ENCODE measurements around the gene MKRN3. TPM values are rescaled to one million over a fixed set of nuclear protein-coding genes. Genes with fewer than 3 reads are reported as not detected.

Gene MKRN3
- total RNA-seq, 2 donors from 2014 or later = 1.8 TPM; not detected in 1

- 85% methylated on average over 1 of the region's 1 CpG for WGBS
- no peaks in the 10 kb centered on the region for H3K9me3 ChIP-seq
- TF ChIP-seq CTCF (IDR thresholded peaks at IDR 0.05) (no peak), POLR2A (IDR thresholded peaks at IDR 0.05) (no peak), POLR2AphosphoS5 (IDR thresholded peaks at IDR 0.05) (no peak)
- no peaks in the 10 kb centered on the region for H3K36me3 ChIP-seq
- DNase-seq (ENCODE audit: low spot score) = no peak
- H3K4me1 ChIP-seq (replicated peaks) = no peaks in the 10 kb centered on the region
- no peak overlapping the region for H3K4me3 ChIP-seq
- H3K27ac ChIP-seq = no peak overlapping the region
- intact Hi-C loops (cut with DNase I) = no loop called here
- H3K27me3 ChIP-seq (replicated peaks; ENCODE audit: insufficient read depth) = no peaks in the 10 kb centered on the region
Observed at GRCh38 chr15:23576061-23576460, 10.6 kb downstream of the MKRN3 start.

- Histone ChIP-seq H3K27ac (no peak overlapping the region), H3K4me1 (replicated peaks) (no peaks in the 10 kb centered on the region), H3K9me3 (no peaks in the 10 kb centered on the region), H3K4me3 (no peak overlapping the region), H3K36me3 (no peaks in the 10 kb centered on the region), H3K27me3 (replicated peaks; ENCODE audit: insufficient read depth) (no peaks in the 10 kb centered on the region)
- intact Hi-C loops (cut with DNase I) = no loop called here
- no peak for DNase-seq (ENCODE audit: low spot score)
- WGBS = 51% methylated on average over 4 of the region's 4 CpGs
- TF ChIP-seq POLR2AphosphoS5 (IDR thresholded peaks at IDR 0.05) (no peak), POLR2A (IDR thresholded peaks at IDR 0.05) (no peak), CTCF (IDR thresholded peaks at IDR 0.05) (no peak)
Observed at GRCh38 chr15:23578521-23579150, 13.2 kb downstream of the MKRN3 start.

- DNase-seq (ENCODE audit: low spot score) = no peak
- H3K27ac ChIP-seq = no peak overlapping the region
- no peaks in the 10 kb centered on the region for H3K4me1 ChIP-seq (replicated peaks)
- no peaks in the 10 kb centered on the region for H3K36me3 ChIP-seq
- no peaks in the 10 kb centered on the region for H3K27me3 ChIP-seq (replicated peaks; ENCODE audit: insufficient read depth)
- no peaks in the 10 kb centered on the region for H3K9me3 ChIP-seq
- no peak for TF ChIP-seq POLR2AphosphoS5 (IDR thresholded peaks at IDR 0.05)
- TF ChIP-seq POLR2A (IDR thresholded peaks at IDR 0.05) = no peak
- TF ChIP-seq CTCF (IDR thresholded peaks at IDR 0.05) = no peak
- no peak overlapping the region for H3K4me3 ChIP-seq
- intact Hi-C loops (cut with DNase I) = no loop called here
- WGBS = 53% methylated on average over 2 of the region's 2 CpGs
Observed at GRCh38 chr15:23588268-23588667, 22.8 kb downstream of the MKRN3 start.

- H3K4me1 ChIP-seq (replicated peaks) = no peaks in the 10 kb centered on the region
- H3K27ac ChIP-seq = no peak overlapping the region
- H3K27me3 ChIP-seq (replicated peaks; ENCODE audit: insufficient read depth) = no peaks in the 10 kb centered on the region
- 54% methylated on average over 3 of the region's 3 CpGs for WGBS
- intact Hi-C loops (cut with DNase I) = no loop called here
- TF ChIP-seq POLR2A (IDR thresholded peaks at IDR 0.05) (no peak), CTCF (IDR thresholded peaks at IDR 0.05) (no peak), POLR2AphosphoS5 (IDR thresholded peaks at IDR 0.05) (no peak)
- H3K36me3 ChIP-seq = no peaks in the 10 kb centered on the region
- no peaks in the 10 kb centered on the region for H3K9me3 ChIP-seq
- DNase-seq (ENCODE audit: low spot score) = no peak
- no peak overlapping the region for H3K4me3 ChIP-seq
Observed at GRCh38 chr15:23589012-23589411, 23.5 kb downstream of the MKRN3 start.

GRCh38 chr15:23594252-23594770 is 28.8 kb downstream of the MKRN3 start:
- Histone ChIP-seq H3K27ac (no peak overlapping the region), H3K9me3 (no peaks in the 10 kb centered on the region), H3K4me1 (replicated peaks) (no peaks in the 10 kb centered on the region), H3K4me3 (no peak overlapping the region), H3K27me3 (replicated peaks; ENCODE audit: insufficient read depth) (no peaks in the 10 kb centered on the region), H3K36me3 (no peaks in the 10 kb centered on the region)
- intact Hi-C loops (cut with DNase I) = no loop called here
- WGBS = 78% methylated on average over 7 of the region's 7 CpGs
- TF ChIP-seq POLR2A (IDR thresholded peaks at IDR 0.05) (no peak), CTCF (IDR thresholded peaks at IDR 0.05) (no peak), POLR2AphosphoS5 (IDR thresholded peaks at IDR 0.05) (no peak)
- no peak for DNase-seq (ENCODE audit: low spot score)

Data from prostate gland (tissue), 2 donors.